ENCODE measurements around the gene LTF.

LTF gene

DNA sequence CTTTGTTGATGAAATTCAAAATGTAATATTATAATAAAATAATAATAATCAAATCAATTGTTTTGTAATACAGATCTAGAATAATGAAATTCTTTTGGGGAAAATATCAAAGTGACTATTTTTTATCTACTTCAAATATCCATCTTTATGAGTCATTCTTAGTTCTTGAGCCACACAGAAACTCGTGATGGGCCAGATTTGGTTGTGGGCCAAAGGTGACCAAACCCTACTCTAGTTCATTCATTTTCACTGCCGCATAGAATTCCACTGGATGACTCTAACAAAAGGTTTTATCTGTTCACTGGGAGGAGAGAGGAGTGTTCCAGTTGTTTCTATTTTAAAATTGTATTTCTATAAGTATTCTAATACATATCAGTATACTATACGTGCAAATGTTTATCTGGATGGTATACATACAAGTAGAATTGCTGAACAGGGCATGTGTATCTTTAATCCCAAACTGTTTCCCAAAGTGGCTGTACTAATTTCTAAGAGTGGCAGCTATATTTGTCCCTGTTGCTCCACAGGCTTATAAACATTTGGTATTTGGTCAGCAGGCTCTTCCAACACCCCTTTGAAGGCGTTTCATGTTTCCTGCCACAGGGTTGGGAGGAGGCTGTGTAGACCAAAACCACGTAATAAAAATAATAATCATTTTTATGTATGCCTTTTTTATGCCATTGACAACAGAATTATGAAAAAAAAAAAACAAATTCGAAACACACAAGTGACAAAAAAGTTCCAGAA, 25.8 kb upstream of the LTF start:
- no peak for DNase-seq (ENCODE audit: low spot score)

GRCh38 chr3:46489875-46490274, 25.2 kb upstream of the LTF start:
- no peak for DNase-seq (ENCODE audit: low spot score)

DNA sequence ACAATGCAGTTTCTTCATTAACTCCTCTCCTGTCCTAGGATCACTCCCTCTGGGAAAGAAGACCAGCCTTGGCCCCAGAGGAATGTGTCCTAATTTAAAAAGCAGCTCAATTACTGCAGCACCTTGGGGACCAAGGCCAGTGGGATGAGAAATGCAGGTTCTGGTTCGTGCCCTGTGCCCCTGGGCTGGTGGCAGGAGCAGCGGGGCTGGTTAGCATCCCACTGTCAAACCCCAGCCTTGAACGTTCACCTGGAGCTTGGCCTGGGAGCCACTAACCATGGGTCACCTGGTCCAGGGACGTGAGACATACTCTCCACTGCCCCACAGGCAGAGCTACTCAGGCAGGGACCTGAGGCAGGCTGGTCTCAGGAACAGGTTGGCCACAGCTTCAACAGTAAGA, 24.7 kb upstream of the LTF start:
- DNase-seq (ENCODE audit: low spot score), result no peak

GRCh38 chr3:46488735-46489361, 24.1 kb upstream of the LTF start:
- DNase-seq (ENCODE audit: low spot score), result peak; percentile 99

DNA sequence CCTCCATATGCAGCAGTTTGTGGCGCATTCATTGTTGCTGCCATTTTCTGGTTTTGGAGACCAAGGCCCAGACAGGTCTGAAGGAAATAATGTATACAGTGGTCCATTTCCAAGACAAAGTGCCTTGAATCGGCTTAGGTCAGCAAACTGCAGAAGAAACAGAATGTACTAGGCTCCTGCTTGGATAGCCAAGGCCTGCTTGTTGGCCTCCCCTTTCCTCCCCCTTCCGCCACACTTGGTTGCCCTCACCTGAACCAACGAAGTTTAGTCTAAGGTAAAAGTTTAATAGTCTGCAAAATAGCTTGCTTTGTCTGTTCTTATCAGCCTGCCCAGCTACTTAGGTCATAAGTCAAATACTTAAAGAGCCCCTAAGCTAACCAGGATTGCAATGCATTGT, 21.1 kb upstream of the LTF start:
- DNase-seq (ENCODE audit: low spot score), result no peak

DNA sequence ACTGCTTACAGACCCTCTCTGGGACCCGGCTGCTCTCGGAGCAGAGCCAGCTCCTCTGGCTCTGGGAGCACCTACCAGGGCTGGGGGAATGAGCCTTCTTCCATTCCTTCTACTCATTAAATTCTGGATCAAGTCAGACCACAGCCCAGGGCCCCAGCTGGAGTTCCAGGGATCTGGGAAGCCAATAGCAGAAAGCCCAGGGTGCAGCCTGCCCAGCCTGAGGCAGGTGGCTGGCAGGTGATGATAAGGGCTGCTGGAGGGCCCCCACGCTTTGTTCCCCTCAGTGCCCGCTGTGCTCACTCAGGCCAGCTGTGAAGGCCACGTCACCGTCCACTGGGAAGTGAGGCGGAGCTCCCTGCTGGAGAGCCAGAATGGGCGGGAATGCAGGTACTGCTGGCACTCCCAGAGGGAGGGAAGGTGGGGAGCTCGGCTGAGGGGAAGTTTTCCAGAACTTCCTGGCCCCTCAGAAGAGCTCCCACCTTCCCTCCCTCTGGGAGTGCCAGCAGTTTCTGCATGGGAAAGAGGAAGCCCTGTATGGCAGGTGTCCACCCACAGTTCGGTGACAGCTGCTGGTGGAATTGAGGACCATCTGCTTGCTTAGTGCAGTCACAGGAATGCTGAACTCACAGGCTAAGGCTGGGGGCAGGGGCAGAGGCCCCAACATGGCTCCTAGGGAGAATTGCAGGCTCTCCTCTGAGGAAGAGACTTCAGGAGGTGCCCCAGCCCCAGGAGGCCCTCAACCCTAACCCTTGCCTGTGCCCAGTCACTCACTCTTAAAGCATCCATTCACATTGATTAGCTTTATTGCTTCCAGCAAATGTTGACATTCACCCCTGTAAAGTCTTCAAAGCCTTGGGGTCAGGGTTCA, 20.4 kb upstream of the LTF start:
- DNase-seq (ENCODE audit: low spot score), result no peak

DNA sequence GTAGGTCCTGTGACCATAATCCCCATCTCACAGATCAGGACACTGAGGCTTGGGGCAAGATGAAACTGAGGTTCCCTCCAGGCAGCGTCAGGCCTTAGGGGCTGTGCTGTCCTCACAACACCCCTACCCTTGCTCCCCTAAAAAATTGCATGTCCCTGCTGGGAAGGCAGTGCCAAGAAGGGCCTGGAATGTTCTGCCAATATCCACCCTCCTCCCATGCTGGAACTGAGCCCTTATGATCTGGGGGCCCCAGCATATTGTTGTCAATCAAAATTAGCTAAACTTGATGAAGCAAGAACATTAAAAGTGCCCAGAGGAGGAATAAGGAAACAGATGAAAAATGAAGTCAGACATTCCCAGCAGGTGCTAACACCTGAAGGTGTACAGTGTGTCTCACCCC, 19.7 kb upstream of the LTF start:
- DNase-seq (ENCODE audit: low spot score), result no peak

GRCh38 chr3:46483825-46484224, 19.1 kb upstream of the LTF start:
- no peak for DNase-seq (ENCODE audit: low spot score)

- DNase-seq (ENCODE audit: low spot score), result no peak
Observed at GRCh38 chr3:46482632-46483350, 18.1 kb upstream of the LTF start.

DNA sequence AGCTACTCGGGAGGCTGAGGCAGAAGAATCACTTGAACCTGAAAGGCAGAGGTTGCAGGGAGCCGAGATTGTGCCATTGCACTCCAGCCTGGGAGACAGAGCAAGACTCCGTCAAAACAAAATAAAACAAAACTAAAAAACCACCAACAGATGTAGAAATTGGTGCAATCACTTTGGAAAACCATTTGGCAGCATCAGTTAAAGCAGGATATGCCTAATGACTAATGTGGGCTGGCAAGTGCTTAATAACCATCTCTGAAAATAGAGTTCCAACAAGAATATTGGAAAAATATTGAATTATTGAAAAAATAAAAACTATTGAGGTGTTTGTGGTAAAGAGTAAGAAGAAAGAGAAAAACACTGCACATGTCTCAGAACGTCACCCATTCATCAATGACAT, 16.9 kb upstream of the LTF start:
- DNase-seq (ENCODE audit: low spot score), result no peak

- DNase-seq (ENCODE audit: low spot score), result no peak
Observed at GRCh38 chr3:46480491-46481195, 15.9 kb upstream of the LTF start.

- DNase-seq (ENCODE audit: low spot score), result no peak
Observed at GRCh38 chr3:46479696-46480095, 15.0 kb upstream of the LTF start.

- DNase-seq (ENCODE audit: low spot score), result no peak
Observed at GRCh38 chr3:46479021-46479420, 14.3 kb upstream of the LTF start.

DNA sequence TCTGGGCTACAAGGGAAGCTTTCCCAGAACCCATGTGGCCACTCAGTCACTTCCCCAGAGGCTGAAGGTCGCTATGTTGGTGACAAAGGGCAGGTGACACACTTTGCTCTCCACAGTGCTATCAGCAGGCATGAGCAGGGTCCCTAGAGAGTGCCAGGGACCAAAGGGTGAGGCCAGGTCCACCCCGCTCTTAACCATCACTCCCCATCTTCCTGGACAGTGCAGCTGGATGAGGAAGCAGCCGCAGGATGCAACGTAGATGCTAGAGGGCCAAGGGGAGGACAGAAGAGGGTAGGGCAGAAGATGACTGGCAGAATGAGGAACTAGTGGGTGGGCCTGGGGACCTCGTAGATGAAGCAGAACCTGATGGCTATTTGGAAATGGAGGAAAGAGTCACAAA, 13.6 kb upstream of the LTF start:
- DNase-seq (ENCODE audit: low spot score), result no peak

GRCh38 chr3:46477756-46478155, 13.1 kb upstream of the LTF start:
- DNase-seq (ENCODE audit: low spot score), result no peak

- no peak for DNase-seq (ENCODE audit: low spot score)
Observed at GRCh38 chr3:46477145-46477544, 12.4 kb upstream of the LTF start.

GRCh38 chr3:46472736-46473135, 8.0 kb upstream of the LTF start:
- DNase-seq (ENCODE audit: low spot score), result no peak

DNA sequence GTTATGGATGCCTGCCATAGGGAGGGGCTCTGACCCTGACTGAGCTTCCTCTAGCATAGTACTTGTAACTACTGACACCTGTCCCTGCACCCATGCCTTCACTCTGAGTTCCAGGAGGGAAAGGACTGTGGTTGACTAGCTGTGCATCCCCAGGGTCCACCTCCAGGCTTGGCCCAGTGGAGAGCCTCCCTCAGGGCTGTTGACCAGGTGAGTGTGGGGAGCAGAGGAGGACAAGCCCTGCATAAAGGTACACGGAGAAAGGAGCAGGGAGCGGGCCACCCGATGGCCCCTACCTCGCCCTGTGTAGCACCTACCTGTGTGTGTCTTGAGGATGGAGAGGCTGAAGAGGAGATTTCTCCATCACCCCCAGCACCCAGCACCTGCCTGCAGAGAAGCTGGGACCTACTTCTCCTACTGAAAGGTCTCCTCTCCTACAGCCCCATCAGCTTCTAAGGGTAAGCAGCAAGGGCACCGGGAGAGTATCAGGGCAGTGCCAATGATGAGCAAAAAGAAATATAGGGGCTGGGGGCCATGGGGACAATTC, 6.7 kb upstream of the LTF start:
- no peak for DNase-seq (ENCODE audit: low spot score)

GRCh38 chr3:46470831-46471230, 6.1 kb upstream of the LTF start:
- DNase-seq (ENCODE audit: low spot score), result no peak

DNA sequence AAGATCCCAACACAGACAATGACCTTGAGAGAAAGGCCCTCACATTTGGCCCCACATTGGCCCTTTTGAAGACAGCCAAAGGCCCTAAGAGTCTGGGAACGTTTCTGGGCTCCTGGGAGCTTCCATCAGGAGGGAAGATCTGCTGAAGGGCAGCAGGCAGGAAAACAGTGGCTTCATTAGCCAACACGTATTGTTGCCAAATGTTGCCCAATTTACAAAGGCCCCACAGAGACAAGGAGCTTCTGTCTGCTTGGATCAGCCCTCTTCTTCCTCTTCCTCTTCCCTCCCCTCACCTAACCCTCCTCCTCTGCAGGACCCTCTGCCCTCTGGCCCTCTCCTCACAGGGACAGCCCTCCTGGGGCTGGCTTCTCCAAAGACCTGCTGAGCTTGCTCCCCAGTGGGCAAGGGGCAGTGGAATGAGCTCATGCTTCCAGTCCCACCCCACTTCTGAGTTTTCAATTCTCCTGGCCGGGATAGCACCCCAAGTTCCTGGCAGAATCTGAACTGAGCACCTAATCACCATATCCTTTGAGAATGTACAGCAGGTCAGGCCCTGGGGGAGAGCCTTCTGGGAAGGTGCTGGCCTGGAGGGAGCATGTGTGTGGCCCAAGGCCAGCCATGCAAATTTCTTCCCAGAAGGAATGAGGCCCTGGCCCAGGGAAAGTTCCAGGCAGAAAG, 5.1 kb upstream of the LTF start:
- no peak for DNase-seq (ENCODE audit: low spot score)
